Glomerular endothelial cell (primary cell): ENCODE results near the gene PDLIM5. TPM values are rescaled to one million over a fixed set of nuclear protein-coding genes. Genes with fewer than 3 reads are reported as not detected.
"Not testable (repeated sequence)": the region's sequence is repeated elsewhere in the genome, so short reads cannot be mapped to it uniquely, and the experiment has no call there.

Experiments
- DNase-seq: peaks from one replicate; pipeline ENCODE4 v3.0.0-alpha.2; 2011; ENCODE audit warnings: low read depth, low spot score; ENCODE audit errors: extremely low read depth
- total RNA-seq: library from RNA; depleted of rRNA; stranded (reverse); fragments of >200 nt; gene quantifications from 2 replicates; pipeline ENCODE4 v1.2.3, GENCODE V29; 2015

PDLIM5 gene
- total RNA-seq, 1 donor from 2014 or later, result 168 TPM

- no peak for DNase-seq
Measured at GRCh38 chr4:94461506-94461905, 9.8 kb downstream of the PDLIM5 start.

GRCh38 chr4:94462572-94462971, 10.8 kb downstream of the PDLIM5 start:
- no peak for DNase-seq

- DNase-seq, result no peak
Measured at GRCh38 chr4:94463771-94464170, 12.0 kb downstream of the PDLIM5 start.

GRCh38 chr4:94466371-94466770, 14.6 kb downstream of the PDLIM5 start:
- no peak for DNase-seq

GRCh38 chr4:94466923-94467322, 15.2 kb downstream of the PDLIM5 start:
- no peak for DNase-seq

GRCh38 chr4:94468093-94468769, 16.5 kb downstream of the PDLIM5 start:
- no peak for DNase-seq

GRCh38 chr4:94469221-94469784, 17.6 kb downstream of the PDLIM5 start:
- DNase-seq, result no peak

- DNase-seq, result no peak
Measured at GRCh38 chr4:94470132-94470531, 18.4 kb downstream of the PDLIM5 start.

- DNase-seq, result not testable (repeated sequence)
Measured at GRCh38 chr4:94470782-94471181, 19.0 kb downstream of the PDLIM5 start.

- no peak for DNase-seq
Measured at GRCh38 chr4:94472056-94472826, 20.5 kb downstream of the PDLIM5 start.

GRCh38 chr4:94475050-94475449, 23.3 kb downstream of the PDLIM5 start:
- no peak for DNase-seq

GRCh38 chr4:94475794-94476193, 24.1 kb downstream of the PDLIM5 start:
- DNase-seq, result no peak

- DNase-seq, result no peak
Measured at GRCh38 chr4:94477227-94477626, 25.5 kb downstream of the PDLIM5 start.

GRCh38 chr4:94478805-94479204, 27.1 kb downstream of the PDLIM5 start:
- DNase-seq, result not testable (repeated sequence)

- DNase-seq, result no peak
Measured at GRCh38 chr4:94479358-94480141, 27.8 kb downstream of the PDLIM5 start.

- no peak for DNase-seq
Measured at GRCh38 chr4:94480362-94480951, 28.7 kb downstream of the PDLIM5 start.

- no peak for DNase-seq
Measured at GRCh38 chr4:94483895-94484294, 32.2 kb downstream of the PDLIM5 start.

- no peak for DNase-seq
Measured at GRCh38 chr4:94484818-94485217, 33.1 kb downstream of the PDLIM5 start.

GRCh38 chr4:94486372-94486801, 34.6 kb downstream of the PDLIM5 start:
- peak; percentile 68 for DNase-seq

- peak; percentile 61 for DNase-seq
Measured at GRCh38 chr4:94488670-94489069, 36.9 kb downstream of the PDLIM5 start.

- no peak for DNase-seq
Measured at GRCh38 chr4:94489098-94489497, 37.4 kb downstream of the PDLIM5 start.
